Fibroblast of lung (primary cell): ENCODE measurements around the gene UBAC1.

Experiments used
- EZH2 ChIP-seq: IDR thresholded peaks from 2 replicates; pipeline ENCODE4 v1.5.1; 2012; ENCODE audit warnings: low read length, control low read depth, mild to moderate bottlenecking; ENCODE audit errors: missing control alignments
- TF ChIP-seq, protein P1 (sequence below), 2 donors: IDR thresholded peaks in 1 of 2; conservative IDR thresholded peaks in 1 of 2; 1 replicate in 1 of 2; 2 replicates in 1 of 2; pipeline ENCODE4 v1.5.1; 2011 to 2012; ENCODE audit warnings: low read length in 2 of 2, control low read depth in 1 of 2, inconsistent platforms in 1 of 2, low read depth in 1 of 2, mild to moderate bottlenecking in 1 of 2

- TF ChIP-seq, protein P1, sequence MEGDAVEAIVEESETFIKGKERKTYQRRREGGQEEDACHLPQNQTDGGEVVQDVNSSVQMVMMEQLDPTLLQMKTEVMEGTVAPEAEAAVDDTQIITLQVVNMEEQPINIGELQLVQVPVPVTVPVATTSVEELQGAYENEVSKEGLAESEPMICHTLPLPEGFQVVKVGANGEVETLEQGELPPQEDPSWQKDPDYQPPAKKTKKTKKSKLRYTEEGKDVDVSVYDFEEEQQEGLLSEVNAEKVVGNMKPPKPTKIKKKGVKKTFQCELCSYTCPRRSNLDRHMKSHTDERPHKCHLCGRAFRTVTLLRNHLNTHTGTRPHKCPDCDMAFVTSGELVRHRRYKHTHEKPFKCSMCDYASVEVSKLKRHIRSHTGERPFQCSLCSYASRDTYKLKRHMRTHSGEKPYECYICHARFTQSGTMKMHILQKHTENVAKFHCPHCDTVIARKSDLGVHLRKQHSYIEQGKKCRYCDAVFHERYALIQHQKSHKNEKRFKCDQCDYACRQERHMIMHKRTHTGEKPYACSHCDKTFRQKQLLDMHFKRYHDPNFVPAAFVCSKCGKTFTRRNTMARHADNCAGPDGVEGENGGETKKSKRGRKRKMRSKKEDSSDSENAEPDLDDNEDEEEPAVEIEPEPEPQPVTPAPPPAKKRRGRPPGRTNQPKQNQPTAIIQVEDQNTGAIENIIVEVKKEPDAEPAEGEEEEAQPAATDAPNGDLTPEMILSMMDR (conservative IDR thresholded peaks at IDR 0.05 in 1 of 2, IDR thresholded peaks at IDR 0.05 in 1 of 2; ENCODE audit: low read depth in 1 of 2, low read length in 2 of 2), result no peak
- no peak for TF ChIP-seq EZH2
These were observed 32.8 kb upstream of the UBAC1 start for GRCh38 chr9:135993765-135994500.
